Epithelial cell of esophagus (primary cell): Measurements from ENCODE around the gene TMBIM1.

ENCODE experiments used
- DNase-seq: peaks from one replicate; pipeline ENCODE4 v3.0.0; 2010; ENCODE audit warnings: low read depth
- H3K4me3 ChIP-seq: 2 replicates; pipeline ENCODE4 v1.5.1; 2011; ENCODE audit warnings: mild to moderate bottlenecking, low read length, control low read depth
- TF ChIP-seq, protein P1 (sequence below): IDR thresholded peaks from 2 replicates; pipeline ENCODE4 v1.5.1; 2011; ENCODE audit warnings: low read depth, mild to moderate bottlenecking, low read length, control low read depth, inconsistent platforms; ENCODE audit not compliant: insufficient read depth; ENCODE audit errors: missing control alignments

The TMBIM1 gene

DNA sequence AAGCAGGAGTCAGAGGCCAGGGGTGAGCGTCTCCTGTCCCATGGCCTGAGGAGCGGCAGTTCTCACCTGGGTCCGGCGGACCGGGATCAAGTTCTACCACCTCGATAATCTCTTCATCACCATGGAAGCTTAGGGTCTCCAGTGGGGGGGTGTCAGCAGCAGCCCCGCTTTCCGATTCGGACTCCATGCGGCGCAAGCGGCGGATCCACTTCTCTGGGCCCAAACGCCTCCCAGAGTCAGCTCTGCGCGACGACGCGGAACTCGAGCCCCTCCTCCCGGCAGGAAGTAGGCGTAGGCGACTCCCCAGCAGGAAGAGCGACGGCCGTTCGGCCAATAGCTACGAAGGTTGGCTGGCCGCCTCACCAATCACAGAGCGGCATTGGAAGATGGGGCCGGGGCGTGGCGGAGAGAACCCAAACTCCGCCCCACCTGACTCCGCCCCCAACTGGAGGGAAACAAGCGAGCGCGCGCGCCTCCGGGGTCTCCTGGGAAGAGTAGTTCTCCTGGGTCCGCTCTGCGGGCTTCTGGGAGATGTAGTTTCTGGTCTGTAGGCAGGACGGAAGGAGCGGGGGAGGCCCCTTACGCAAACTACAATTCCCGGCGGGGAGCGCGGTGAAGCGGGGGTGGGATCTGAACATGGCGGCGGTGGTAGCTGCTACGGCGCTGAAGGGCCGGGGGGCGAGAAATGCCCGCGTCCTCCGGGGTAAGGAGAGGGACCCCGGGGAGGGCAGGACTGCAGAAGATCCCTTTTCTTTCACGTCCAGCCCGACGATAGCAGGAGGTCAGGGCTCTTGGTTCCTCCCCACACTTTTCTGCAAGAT is 22.2 kb downstream of the TMBIM1 start, which contains the start of the genes AAMP and PNKD:
AAMP (minus strand) TSS at position 238 of the 821 bp plus-strand sequence; CDS start at position 187, 51 bp downstream.
PNKD (plus strand) TSS at position 620 of the 821 bp plus-strand sequence; CDS start at position 637, 17 bp downstream.
- H3K4me3 ChIP-seq: peak within 1 kb of the TSS; percentile 98
- TF ChIP-seq, protein P1, sequence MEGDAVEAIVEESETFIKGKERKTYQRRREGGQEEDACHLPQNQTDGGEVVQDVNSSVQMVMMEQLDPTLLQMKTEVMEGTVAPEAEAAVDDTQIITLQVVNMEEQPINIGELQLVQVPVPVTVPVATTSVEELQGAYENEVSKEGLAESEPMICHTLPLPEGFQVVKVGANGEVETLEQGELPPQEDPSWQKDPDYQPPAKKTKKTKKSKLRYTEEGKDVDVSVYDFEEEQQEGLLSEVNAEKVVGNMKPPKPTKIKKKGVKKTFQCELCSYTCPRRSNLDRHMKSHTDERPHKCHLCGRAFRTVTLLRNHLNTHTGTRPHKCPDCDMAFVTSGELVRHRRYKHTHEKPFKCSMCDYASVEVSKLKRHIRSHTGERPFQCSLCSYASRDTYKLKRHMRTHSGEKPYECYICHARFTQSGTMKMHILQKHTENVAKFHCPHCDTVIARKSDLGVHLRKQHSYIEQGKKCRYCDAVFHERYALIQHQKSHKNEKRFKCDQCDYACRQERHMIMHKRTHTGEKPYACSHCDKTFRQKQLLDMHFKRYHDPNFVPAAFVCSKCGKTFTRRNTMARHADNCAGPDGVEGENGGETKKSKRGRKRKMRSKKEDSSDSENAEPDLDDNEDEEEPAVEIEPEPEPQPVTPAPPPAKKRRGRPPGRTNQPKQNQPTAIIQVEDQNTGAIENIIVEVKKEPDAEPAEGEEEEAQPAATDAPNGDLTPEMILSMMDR: peak; percentile 21
- peak; percentile 100 for DNase-seq

DNA sequence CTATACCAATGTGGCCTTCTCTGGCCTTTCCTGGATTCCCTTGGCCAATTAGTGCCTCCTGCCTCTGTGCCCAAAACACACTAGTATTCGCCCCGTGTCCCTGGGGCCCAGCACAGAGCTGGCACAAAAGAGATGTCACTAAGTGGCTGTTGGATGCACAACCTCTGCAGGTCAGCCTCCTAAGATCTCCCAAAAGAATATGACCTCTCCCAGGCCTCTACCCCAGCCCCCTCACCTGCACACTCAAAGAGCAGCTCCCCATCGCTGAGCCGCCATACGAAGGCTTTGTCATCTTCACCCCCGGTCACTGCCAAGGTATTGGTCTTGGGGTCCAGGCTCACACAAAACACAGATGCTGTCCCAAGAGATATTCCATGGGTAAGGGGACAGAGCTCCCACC is 25.0 kb downstream of the TMBIM1 start:
- no peak for DNase-seq
- no peak overlapping the region for H3K4me3 ChIP-seq
- TF ChIP-seq, protein P1: no peak

DNA sequence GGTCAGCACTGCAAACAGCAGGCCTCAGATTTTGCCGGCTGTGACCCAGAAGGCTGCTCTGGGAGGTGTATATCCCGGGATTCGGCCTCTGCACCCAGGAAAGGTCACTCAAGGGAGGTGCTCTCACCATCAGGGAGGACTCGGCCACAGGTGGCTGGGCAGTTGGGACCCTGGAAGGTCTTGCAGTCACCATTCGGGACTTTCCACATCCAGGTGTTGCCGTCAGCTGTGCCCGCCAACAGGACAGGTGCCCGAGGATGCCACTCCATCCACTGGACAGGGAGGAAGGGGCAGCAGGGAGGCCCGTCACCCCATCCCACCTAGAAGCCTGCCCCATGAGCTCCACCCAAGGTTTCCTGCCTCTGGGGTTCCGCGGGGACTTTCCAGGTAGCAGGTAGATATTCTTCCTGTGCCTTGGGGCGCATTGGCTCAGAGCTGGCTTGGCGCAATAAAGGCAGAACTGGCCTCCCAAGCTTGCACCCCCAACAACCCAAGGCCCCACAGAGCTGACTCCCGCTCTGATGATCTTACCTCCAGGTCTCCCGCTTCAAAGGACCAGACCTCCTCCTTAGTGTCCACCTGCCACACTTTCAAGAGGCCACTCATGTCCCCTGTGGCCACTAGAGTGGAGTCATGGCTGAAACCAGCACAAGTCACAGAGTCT is 25.9 kb downstream of the TMBIM1 start:
- H3K4me3 ChIP-seq: no peak overlapping the region
- TF ChIP-seq, protein P1: no peak
- DNase-seq: no peak

DNA sequence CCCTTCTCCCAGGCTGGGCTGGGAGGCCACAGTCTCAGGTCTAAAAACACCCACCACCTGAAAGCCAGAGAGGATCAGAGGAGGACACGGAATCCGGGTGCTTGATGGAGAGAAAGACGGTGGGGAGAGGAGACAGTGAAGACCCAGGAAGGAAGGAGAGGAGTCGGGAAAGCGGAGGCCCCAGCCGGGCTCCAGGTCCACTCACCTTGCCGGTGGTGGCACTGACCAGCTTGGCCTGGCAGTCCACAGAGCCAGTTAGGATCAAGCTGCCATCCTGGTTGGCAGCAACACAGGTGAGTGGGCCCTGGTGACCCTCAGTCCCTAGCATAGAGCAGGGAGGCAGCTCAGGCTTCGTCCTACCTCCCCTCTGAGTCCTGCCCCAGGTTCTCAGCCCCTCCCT is 26.7 kb downstream of the TMBIM1 start:
- TF ChIP-seq, protein P1: no peak
- no peak for DNase-seq
- H3K4me3 ChIP-seq: no peak overlapping the region

DNA sequence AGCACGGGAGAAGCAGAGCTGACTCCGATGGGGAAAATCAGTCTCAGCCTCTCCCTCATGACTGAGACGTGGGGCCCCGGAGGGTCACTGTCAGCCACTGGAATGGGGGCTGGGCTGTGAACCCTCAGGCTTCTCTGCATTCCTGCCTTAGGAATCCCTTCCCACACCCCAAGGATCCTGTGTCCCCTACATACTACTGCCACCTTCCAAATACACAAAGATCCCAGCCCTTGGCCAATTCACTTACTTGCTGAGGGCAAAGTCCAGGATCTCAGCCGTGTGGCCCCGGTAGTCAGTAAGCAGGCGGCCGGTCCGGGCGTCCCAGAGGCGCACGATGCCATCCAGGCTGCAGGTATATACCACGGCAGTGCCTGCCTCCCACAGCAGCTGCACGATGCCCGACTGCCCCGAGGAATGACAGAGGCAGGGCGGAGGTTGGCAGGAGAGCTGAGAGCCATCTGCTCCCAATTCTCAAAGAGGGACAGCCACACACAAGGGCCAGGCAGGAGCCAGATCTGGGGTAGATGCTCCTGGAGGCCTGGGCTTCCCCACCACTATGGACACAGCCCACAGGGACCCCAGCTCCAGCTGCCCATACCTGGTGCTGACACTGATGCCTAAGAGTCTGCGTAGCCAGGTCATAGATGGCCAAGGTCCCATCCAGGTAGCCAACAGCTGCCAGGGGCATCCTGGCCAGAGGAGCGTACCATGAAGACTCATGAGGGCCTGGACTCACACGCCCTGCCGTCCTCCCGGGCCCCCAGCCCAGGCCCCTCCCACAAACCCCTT is 27.3 kb downstream of the TMBIM1 start:
- TF ChIP-seq, protein P1: no peak
- H3K4me3 ChIP-seq: no peak overlapping the region

DNA sequence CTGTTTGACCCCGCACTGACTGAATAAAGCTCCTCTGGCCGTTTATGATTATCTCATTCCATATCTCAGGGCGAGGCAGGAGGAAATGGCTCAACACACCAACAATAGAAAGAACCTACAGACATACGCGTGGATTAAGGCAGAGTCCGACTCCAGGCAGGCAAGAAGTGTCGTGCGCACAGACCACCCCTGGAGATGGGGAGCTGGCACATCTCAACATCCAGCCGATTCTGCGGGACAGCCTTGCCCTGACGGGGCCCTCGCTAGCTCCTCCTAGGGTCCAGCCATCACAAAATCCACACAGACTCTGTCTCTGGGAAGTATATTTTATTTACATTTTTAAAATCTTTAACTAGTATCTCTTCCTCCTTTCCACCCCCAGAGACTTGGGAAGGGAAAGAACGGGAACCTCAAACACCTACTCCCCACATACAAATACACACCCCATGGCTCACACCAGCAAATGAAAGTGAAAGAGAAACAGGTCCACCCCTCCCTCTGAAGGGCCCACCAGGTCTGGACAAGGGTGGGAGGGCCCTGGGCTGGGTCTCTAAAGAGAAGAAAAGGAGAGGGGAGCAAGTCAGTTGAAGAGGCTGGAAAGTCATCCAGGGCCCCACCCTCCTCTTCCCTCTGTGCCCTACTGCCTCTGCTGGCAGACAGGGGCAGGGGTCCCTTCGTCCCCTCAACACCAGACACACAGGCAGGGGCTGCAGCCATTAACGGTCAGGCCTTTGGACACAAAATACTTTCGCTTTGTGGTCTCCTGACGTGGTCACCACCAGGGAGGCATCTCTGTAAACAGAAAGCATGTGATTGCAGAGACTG is 28.3 kb downstream of the TMBIM1 start:
- no peak for DNase-seq
- TF ChIP-seq, protein P1: no peak
- no peak overlapping the region for H3K4me3 ChIP-seq

More for the DNA sequence above, 27.3 kb downstream of the TMBIM1 start:
- DNase-seq: no peak
